ENCODE results near the gene MISP.
"Not testable (repeated sequence)": the region's sequence is repeated elsewhere in the genome, so short reads cannot be mapped to it uniquely, and the experiment has no call there.

Gene MISP

GRCh38 chr19:750640-751423, at the start of gene MISP:
Gene MISP, plus strand, starts transcription at chr19:751112. Its CDS starts 5,835 bp downstream, at chr19:756947.
- no peak for DNase-seq (ENCODE audit: low read depth in 2 of 2, low spot score in 1 of 2)

- not testable (repeated sequence) for DNase-seq (ENCODE audit: low read depth in 2 of 2, low spot score in 1 of 2)
Observed at GRCh38 chr19:702847-703246, 48.1 kb upstream of the MISP start.

GRCh38 chr19:703329-703650, 47.6 kb upstream of the MISP start:
- no peak for DNase-seq (ENCODE audit: low read depth in 2 of 2, low spot score in 1 of 2)

- DNase-seq (ENCODE audit: low read depth in 2 of 2, low spot score in 1 of 2), result peak; percentile 15 to 35
Observed at GRCh38 chr19:703651-704446, 47.1 kb upstream of the MISP start.

- DNase-seq (ENCODE audit: low read depth in 2 of 2, low spot score in 1 of 2), result no peak
Observed at GRCh38 chr19:704447-704741, 46.5 kb upstream of the MISP start.

GRCh38 chr19:708154-709143, 42.5 kb upstream of the MISP start, which contains the start of gene PALM:
Gene PALM, plus strand, starts transcription at chr19:708935. Its CDS starts 212 bp downstream, at chr19:709147.
- DNase-seq (ENCODE audit: low read depth in 2 of 2, low spot score in 1 of 2), result no peak

GRCh38 chr19:709196-709964, 41.5 kb upstream of the MISP start:
- no peak for DNase-seq (ENCODE audit: low read depth in 2 of 2, low spot score in 1 of 2)

GRCh38 chr19:709965-710571, 40.8 kb upstream of the MISP start:
- no peak for DNase-seq (ENCODE audit: low read depth in 2 of 2, low spot score in 1 of 2)

- no peak for DNase-seq (ENCODE audit: low read depth in 2 of 2, low spot score in 1 of 2)
Observed at GRCh38 chr19:710767-711166, 40.1 kb upstream of the MISP start.

- no peak for DNase-seq (ENCODE audit: low read depth in 2 of 2, low spot score in 1 of 2)
Observed at GRCh38 chr19:711254-711653, 39.7 kb upstream of the MISP start.

GRCh38 chr19:715347-715746, 35.6 kb upstream of the MISP start:
- no peak for DNase-seq (ENCODE audit: low read depth in 2 of 2, low spot score in 1 of 2)

- DNase-seq (ENCODE audit: low read depth in 2 of 2, low spot score in 1 of 2), result no peak
Observed at GRCh38 chr19:718251-718951, 32.5 kb upstream of the MISP start.

- DNase-seq (ENCODE audit: low read depth in 2 of 2, low spot score in 1 of 2), result no peak
Observed at GRCh38 chr19:718991-719512, 31.9 kb upstream of the MISP start.

- no peak for DNase-seq (ENCODE audit: low read depth in 2 of 2, low spot score in 1 of 2)
Observed at GRCh38 chr19:719636-720344, 31.1 kb upstream of the MISP start.

GRCh38 chr19:720345-721160, 30.4 kb upstream of the MISP start:
- DNase-seq (ENCODE audit: low read depth in 2 of 2, low spot score in 1 of 2), result no peak

- no peak for DNase-seq (ENCODE audit: low read depth in 2 of 2, low spot score in 1 of 2)
Observed at GRCh38 chr19:722553-723101, 28.3 kb upstream of the MISP start.

GRCh38 chr19:723247-723646, 27.7 kb upstream of the MISP start:
- no peak for DNase-seq (ENCODE audit: low read depth in 2 of 2, low spot score in 1 of 2)

- DNase-seq (ENCODE audit: low read depth in 2 of 2, low spot score in 1 of 2), result no peak
Observed at GRCh38 chr19:723714-724113, 27.2 kb upstream of the MISP start.
